GM18517 (cell line): Measurements from ENCODE around the gene FARS2.

ENCODE experiments used
- ATAC-seq: cut with Tn5 transposase; IDR thresholded peaks from one replicate; pipeline ENCODE4 v1.9.1; 2021; ENCODE audit warnings: mild to moderate bottlenecking, moderate library complexity; ENCODE audit not compliant: unreplicated experiment

FARS2 gene

GRCh38 chr6:5316951-5317350 lies 55.6 kb downstream of the FARS2 start:
- no peak for ATAC-seq

- no peak for ATAC-seq
These were observed 57.4 kb downstream of the FARS2 start for GRCh38 chr6:5318617-5319272.

DNA sequence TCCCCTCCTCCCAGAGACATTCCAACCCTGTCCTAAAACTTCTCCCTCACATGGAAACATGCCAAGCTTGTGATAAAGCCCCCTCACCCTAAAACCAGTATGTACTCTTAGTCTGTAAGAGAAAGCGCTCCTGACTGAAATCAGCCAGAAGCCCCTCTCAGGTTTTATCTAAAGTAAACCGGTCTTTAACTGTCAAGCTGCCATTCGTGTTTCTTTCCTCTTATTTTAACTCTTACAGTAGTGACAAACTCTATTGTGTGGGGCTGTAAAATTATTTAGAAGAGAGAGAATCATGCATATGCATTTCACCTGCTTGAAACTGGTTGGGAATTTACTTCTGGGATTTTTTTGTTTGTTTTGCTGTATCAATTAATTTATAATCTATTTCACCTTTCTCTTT lies 62.7 kb downstream of the FARS2 start:
- ATAC-seq: no peak

GRCh38 chr6:5325173-5325572 lies 63.9 kb downstream of the FARS2 start:
- no peak for ATAC-seq

GRCh38 chr6:5326022-5326641 lies 64.8 kb downstream of the FARS2 start:
- ATAC-seq: no peak

GRCh38 chr6:5328800-5329199 lies 67.5 kb downstream of the FARS2 start:
- no peak for ATAC-seq

GRCh38 chr6:5331845-5332442 lies 70.6 kb downstream of the FARS2 start:
- ATAC-seq: no peak

DNA sequence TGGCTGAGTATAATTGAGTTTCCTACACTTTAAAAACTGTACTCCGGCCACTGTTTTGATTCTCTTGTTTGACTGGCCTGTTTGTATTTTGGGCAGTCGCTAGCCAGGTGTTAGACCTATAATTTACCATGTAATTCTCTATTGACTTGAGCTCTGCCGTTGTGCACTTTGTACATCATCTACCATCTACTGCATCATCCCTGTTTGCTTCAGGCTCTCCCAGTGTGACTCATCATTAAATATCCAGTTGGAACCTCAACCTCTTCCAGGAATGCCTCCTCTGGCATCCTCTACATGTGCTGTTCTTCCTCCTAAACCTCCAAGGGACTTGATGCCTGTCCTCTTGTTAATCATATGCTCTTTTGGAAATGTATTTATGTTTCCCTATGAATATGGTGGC lies 72.3 kb downstream of the FARS2 start:
- ATAC-seq: no peak

DNA sequence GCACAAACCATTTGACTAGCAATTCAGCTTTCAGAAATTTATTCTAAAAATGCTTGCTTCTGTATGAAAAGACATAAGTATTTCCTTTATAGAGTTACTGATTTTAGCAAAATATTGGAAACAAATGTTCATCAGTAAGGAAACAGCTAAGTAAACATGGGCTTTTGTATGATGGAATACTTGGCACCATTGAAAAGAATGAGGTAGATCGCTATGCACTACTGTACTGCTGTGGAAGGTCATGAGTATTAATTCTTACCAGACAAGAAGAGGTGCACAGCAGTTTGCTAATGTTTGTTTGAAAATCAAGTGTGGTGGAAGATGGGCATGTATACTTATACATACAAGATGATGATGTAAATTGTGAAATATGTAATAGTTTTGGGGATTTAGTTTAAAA lies 73.0 kb downstream of the FARS2 start:
- no peak for ATAC-seq

DNA sequence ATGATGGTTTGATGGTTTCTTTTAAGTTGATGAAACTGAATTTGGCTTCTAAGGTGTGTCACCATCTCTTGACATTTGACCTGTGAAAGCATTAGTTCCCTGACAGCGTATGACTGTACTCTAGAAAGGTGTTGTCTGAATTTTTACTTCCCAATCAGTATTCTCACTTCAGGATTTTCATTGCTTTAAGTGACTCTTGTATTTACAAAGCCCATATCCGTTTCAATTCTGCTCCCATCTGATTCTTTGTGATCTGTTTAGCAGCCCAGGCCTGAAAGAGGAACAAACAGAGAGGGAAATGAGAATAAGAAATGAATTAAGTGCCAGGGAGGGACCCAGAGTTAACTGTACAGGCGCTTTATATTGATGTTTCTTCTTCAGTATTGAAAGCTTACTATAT lies 73.7 kb downstream of the FARS2 start:
- peak; percentile 42 for ATAC-seq

DNA sequence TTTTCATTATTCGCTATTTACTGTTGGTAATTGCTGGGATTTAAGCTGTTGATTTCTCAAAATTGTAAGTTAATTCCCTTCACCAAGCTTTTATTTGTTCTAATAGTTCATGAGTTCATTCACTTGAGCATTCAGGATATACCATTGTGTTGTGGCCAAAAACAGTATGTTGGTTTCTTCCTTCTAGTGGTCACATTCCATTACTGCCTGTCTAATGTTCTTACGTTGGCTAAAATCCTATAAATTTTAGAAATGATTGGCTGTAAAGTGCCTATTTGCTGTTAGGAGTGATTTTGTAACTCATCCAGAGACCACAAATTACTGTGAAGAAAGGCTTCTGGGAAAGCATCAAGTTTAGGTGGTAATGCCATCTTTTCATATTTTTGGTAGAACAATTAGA lies 76.3 kb downstream of the FARS2 start:
- ATAC-seq: no peak

- no peak for ATAC-seq
These were observed 77.1 kb downstream of the FARS2 start for GRCh38 chr6:5338177-5338960.

- no peak for ATAC-seq
These were observed 78.5 kb downstream of the FARS2 start for GRCh38 chr6:5339786-5340185.

GRCh38 chr6:5341845-5342244 lies 80.5 kb downstream of the FARS2 start:
- no peak for ATAC-seq

DNA sequence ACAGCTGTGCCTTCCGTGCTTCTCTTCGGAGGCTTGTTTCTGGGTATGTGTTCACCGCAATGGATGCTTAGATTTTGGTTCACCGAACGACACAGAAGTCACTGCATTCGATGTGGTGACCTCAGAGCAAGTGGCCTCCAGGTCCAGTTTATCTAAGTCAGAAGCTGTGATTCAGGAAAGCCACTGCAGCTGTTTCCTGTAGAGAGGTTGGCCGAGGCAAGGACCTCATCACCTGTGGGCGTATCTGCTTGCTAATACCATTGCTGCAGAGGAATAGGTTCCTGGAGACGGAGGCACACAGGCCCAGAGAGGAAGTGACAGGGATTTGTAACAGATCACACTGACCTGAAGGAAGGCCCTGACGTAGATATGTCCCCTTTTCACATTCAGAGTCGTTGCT lies 82.7 kb downstream of the FARS2 start:
- ATAC-seq: no peak

DNA sequence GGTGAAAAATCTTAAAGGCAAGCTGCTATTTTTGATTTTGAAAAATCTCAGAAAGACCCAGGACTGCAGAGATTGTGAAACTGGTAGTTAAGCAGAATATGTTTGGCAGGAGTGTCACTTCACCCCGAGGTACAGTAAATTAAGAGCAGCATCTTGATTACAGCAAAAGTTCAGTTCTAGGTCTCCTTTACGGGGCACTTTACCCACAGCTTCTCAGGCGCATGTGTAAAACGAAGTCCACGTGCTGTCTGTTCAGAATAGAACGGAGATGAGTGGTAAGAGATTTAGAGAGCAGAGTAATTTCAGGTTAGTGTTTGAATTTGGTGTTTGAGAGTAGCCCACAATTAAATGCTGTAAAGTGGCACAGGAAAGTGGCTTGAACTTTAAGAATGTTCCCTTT lies 84.0 kb downstream of the FARS2 start:
- no peak for ATAC-seq

DNA sequence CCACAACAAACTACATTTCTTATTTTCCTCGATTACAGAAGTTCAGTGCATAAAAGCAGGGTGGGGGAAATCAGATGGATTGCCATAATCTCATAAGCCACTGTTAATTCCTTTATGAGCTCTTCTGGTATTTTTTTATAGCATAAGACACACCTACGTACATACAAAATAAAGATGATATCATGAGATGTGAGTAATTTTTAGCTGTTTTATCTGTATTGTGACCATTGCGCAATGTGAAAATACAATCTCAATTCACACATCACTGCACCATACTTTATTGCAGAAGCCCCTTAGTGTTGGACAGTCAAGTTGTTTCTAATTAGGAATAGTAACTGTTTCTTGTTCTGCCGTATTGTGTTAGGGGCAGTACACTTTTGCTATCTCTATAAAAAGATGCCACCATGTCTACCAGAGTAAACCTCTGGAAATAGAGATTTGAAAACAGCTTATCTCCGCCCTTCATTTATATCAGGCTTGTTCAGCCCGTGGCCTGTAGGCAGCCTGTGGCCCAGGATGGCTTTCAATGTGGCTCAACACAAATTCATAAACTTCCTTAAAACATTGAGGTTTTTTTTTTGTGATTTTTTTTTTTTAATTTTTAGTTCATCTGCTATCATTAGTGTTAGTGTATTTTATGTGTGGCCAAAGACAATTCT lies 90.4 kb downstream of the FARS2 start:
- no peak for ATAC-seq

GRCh38 chr6:5353971-5354370 lies 92.7 kb downstream of the FARS2 start:
- no peak for ATAC-seq

GRCh38 chr6:5357486-5357885 lies 96.2 kb downstream of the FARS2 start:
- ATAC-seq: no peak

DNA sequence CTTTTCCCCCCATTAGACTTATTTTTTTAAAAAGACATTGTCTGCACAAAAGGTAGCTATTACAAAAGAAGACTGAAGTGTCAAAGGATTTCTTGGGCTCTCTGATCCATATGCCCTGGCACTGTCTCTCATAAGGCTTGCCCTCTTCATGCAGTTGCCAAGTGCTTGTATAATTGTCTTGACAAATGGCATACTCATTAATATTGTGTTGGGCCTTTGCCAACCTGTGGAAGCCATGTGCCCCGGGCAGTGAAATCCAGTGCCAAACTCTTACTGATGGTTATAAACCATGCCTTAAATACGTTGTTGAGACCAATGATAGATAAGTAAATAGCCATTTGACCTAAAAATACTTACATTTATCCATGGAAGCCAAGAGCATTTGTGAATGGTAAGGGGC lies 98.1 kb downstream of the FARS2 start:
- ATAC-seq: no peak

- ATAC-seq: no peak
These were observed 100.1 kb downstream of the FARS2 start for GRCh38 chr6:5361396-5361795.
